ENCODE data around the gene SMIM44. TPM values are rescaled to one million over a fixed set of nuclear protein-coding genes. Genes with fewer than 3 reads are reported as not detected.

Gene SMIM44
- total RNA-seq, 4 donors from 2014 or later = not detected

GRCh38 chr19:3528080-3528479, 44.8 kb upstream of the SMIM44 start:
- DNase-seq (ENCODE audit: low spot score) (no peak), ATAC-seq (ENCODE audit: low FRiP score) (no peak)
- TF ChIP-seq CTCF (IDR thresholded peaks at IDR 0.05) = no peak

- DNase-seq (ENCODE audit: low spot score) (no peak), ATAC-seq (ENCODE audit: low FRiP score) (no peak)
- TF ChIP-seq CTCF (IDR thresholded peaks at IDR 0.05) = no peak
Observed at GRCh38 chr19:3527238-3527910, 44.1 kb upstream of the SMIM44 start.

- TF ChIP-seq CTCF (IDR thresholded peaks at IDR 0.05) = no peak
- no peak for ATAC-seq (ENCODE audit: low FRiP score)
- DNase-seq (ENCODE audit: low spot score) = no peak
Observed at GRCh38 chr19:3526507-3527237, 43.4 kb upstream of the SMIM44 start.

GRCh38 chr19:3524904-3525451, 41.7 kb upstream of the SMIM44 start:
- ATAC-seq (ENCODE audit: low FRiP score) (no peak), DNase-seq (ENCODE audit: low spot score) (no peak)

GRCh38 chr19:3524078-3524842, 41.0 kb upstream of the SMIM44 start:
- ATAC-seq (ENCODE audit: low FRiP score) (no peak), DNase-seq (ENCODE audit: low spot score) (no peak)
- TF ChIP-seq CTCF (IDR thresholded peaks at IDR 0.05) = no peak

More at GRCh38 chr19:3524904-3525451, 41.7 kb upstream of the SMIM44 start:
- no peak for TF ChIP-seq CTCF (IDR thresholded peaks at IDR 0.05)

GRCh38 chr19:3523361-3524077, 40.3 kb upstream of the SMIM44 start:
- DNase-seq (ENCODE audit: low spot score) (no peak), ATAC-seq (ENCODE audit: low FRiP score) (no peak)
- no peak for TF ChIP-seq CTCF (IDR thresholded peaks at IDR 0.05)

Measured in omental fat pad (tissue), 4 donors.